22Rv1 (cell line): Measurements from ENCODE around the gene FAM131A.

ENCODE experiments used
- H3K27ac ChIP-seq: fragments of 450-650 bp; 2 replicates; pipeline ENCODE4 v1.5.1; 2017
- ZFX ChIP-seq: fragments of 450-650 bp; IDR thresholded peaks from 2 replicates; pipeline ENCODE4 v1.6.1; 2017; ENCODE audit warnings: antibody characterized with exemption, borderline replicate concordance
- TF ChIP-seq, protein P1 (sequence below): fragments of 450-650 bp; IDR thresholded peaks from 2 replicates; pipeline ENCODE4 v1.5.1; 2017; ENCODE audit warnings: mild to moderate bottlenecking

The FAM131A gene

DNA sequence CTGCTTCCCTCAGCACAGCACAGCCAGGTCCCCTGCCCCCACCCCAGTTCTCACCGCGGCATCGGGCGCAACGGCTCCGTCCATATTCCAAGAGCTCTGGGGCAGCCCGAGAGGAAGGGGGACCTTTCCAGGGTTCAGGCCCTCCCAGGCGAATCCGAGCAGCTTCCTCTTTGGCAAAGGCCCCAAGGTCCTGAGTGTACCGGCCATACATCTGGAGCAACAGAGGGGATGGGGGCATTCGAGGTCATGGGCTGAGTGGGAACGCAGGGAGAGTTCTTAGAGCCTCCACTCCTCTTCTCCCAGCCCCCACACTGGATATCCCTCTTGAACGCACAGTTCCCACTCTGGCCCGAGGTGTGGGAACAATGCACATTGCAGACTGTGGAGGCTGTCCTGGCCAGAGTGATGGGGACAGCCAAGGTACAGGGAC, 21.5 kb downstream of the FAM131A start:
- TF ChIP-seq, protein P1, sequence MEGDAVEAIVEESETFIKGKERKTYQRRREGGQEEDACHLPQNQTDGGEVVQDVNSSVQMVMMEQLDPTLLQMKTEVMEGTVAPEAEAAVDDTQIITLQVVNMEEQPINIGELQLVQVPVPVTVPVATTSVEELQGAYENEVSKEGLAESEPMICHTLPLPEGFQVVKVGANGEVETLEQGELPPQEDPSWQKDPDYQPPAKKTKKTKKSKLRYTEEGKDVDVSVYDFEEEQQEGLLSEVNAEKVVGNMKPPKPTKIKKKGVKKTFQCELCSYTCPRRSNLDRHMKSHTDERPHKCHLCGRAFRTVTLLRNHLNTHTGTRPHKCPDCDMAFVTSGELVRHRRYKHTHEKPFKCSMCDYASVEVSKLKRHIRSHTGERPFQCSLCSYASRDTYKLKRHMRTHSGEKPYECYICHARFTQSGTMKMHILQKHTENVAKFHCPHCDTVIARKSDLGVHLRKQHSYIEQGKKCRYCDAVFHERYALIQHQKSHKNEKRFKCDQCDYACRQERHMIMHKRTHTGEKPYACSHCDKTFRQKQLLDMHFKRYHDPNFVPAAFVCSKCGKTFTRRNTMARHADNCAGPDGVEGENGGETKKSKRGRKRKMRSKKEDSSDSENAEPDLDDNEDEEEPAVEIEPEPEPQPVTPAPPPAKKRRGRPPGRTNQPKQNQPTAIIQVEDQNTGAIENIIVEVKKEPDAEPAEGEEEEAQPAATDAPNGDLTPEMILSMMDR = no peak
- no peak for TF ChIP-seq ZFX

DNA sequence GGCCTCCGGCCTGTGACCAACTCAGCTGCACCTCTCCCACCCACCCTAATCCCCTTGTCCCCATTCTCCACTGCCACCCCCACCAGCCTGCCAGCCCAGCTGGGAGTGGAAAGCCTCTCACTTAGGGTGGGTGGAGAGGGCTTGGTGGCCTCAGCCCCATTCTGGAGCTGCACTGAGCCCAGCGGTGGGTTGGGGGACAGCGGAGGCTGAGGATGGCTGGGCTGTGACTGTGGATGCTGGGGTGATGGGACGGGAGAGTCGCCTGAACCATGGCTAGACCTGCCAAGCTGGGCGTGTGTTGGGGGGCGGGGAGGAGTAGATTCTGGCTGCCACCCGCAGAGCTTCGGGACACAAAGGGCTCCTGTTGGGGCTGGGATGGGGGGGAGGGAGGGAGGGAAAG, 22.2 kb downstream of the FAM131A start:
- no peak overlapping the region for H3K27ac ChIP-seq
- TF ChIP-seq, protein P1 = no peak
- no peak for TF ChIP-seq ZFX

More for the DNA sequence above, 21.5 kb downstream of the FAM131A start:
- no peak overlapping the region for H3K27ac ChIP-seq

DNA sequence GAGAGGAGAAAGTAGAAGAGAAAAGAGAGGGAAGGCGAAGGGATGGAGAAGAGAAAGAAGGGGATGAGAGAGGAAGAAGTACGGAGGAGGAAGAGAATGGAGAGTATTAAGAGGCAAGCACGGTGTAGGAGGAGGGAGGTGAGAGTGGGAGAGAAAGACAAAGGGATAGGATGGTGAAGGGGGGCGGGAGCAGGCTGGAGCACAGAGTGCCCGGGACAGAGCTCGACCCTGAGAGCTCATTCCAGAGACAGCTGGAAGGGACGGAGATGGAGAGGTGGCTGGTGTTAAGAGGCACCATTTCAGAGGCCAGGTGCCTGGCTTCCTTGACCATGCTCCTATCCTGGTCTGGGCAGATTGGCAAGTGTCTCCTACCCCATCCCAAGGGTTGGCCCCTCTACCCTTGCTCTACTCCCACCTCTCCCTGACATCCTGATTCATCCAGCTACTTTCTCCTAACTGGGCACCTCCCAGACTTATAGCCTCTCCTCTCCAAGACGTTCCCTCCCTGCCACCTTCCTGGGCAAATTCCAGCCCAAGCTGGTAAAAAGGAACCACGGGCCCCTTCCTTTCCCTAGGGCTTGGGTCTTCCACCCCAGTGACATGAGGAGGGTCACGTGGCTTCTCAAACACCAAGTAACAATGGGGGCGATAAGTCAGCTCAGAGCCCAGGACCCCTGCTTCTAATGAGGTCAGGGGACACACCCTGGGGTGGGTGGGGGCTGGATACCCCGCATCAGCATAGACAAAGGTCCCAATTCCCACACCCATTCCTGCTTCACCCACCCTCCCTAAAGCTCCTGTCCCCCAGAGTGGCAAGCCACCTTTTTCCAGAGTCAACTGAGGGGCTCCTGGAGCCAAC, 22.9 kb downstream of the FAM131A start:
- peak overlapping the region; percentile 99 for H3K27ac ChIP-seq
- TF ChIP-seq ZFX = no peak
- TF ChIP-seq, protein P1 = no peak

DNA sequence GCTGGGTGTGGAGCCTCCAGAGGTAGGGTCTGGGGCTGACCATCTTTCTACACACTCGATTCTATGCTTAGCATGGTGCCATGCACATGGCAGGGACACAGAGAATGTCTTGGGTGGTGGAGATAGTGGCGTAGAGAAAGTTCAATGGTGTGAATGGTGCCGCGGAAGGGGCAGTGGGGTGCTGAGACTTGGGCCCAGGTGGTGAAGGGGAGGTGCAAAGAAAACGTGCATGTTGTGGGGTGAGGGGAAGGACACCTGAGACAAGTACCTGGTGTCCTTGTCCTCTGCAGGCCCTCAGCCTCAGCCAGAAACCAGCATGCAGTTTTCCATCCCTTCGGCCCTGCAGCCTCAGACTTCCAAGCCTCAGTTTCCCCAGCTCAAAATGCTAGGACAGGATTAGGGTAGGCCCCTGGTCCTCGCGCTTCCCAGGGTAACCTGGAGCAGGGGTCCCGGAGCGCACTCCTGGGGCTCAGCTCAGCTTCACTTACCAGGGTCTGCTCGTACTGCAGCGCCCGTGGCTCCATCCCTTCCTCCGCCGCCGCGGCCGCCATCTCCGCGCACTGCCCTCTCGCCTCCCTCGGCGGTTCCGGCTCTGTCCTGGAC, 23.6 kb downstream of the FAM131A start:
- H3K27ac ChIP-seq = peak overlapping the region; percentile 99
- TF ChIP-seq, protein P1 = no peak
- TF ChIP-seq ZFX = no peak

DNA sequence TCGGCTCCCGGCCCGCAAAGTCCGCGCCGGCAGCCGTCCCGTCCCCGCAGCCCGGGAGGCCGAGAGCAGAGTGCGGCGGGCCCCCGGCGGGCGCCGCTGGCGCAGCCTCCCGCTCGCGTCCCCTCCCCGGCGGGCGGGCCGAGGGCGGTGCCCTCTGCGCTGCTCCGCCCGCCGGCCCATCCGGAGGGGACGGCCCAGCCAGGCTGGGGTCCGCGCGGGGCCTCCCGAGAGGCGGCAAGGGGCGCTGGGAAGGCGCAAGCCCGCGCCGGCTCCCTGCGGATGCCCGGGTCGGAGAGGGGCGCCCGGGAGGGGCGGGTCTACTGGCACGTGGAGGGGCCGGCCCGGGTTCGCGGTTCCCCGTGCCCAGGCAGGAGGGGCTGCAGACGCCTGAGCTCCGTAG, 24.1 kb downstream of the FAM131A start, which contains the start of the genes CLCN2 and POLR2H:
Gene CLCN2 (minus strand): TSS at position 74 of the 400 bp plus-strand sequence. CDS start 126 bp downstream, outside the sequence.
Gene POLR2H (plus strand): TSS at position 179 of the 400 bp plus-strand sequence. CDS start 1,783 bp downstream, outside the sequence.
- peak within 1 kb of the TSS; percentile 99 for H3K27ac ChIP-seq
- TF ChIP-seq, protein P1 = no peak
- no peak for TF ChIP-seq ZFX

DNA sequence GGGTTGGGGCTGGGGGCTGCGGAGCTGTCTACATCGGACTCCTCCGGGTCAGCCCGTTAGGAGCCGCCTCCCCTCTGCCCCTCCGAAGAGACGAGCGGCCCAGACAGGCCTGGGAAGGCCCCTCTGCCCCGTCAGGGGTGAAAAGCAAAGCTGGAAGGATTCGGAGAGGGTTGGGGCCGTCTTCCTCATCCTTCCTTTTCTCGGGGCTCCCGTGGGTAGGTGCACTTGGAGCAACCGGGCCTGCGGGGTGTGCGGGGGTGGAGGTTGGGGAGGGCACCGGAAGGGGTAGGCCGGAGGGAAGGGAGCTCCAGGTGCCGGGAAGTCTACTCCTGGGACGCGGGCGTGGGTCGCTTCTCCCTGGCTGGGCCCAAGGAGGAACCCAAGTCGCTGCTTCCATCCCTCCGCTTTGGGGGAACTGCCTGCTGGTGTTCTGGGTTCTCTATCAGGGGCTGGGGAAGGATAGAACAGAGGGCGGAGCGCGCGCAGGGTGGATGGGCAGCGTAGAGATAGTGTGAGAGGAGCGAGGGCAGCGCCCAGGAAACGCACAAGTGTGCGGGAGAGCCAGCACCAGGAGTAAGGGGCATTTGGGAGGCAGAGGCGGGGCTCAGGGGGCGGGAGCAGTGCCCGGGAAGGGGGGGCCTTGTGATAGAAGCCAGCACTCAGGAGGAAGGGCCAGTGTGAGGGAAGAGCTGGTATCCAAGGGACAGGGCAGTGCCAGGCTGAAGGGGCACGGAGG, 24.7 kb downstream of the FAM131A start:
- H3K27ac ChIP-seq = peak overlapping the region; percentile 99
- TF ChIP-seq, protein P1 = no peak
- TF ChIP-seq ZFX = no peak
